Glutamatergic neuron (in vitro differentiated cells): ENCODE results near the gene RBM44. TPM values are rescaled to one million over a fixed set of nuclear protein-coding genes. Genes with fewer than 3 reads are reported as not detected.
"Not testable (repeated sequence)": the region's sequence is repeated elsewhere in the genome, so short reads cannot be mapped to it uniquely, and the experiment has no call there.

Experiments
- DNase-seq: peaks from one replicate; pipeline ENCODE4 v3.0.0; 2022
- H3K27ac Mint-ChIP-seq: one replicate; pipeline ENCODE4 v1.8.0; 2020; ENCODE audit warnings: mild to moderate bottlenecking, mixed read lengths, inconsistent platforms; ENCODE audit not compliant: unreplicated experiment
- H3K27me3 Mint-ChIP-seq: one replicate; pipeline ENCODE4 v1.8.0; 2020; ENCODE audit warnings: mild to moderate bottlenecking, moderate library complexity, mixed read lengths, inconsistent platforms; ENCODE audit not compliant: unreplicated experiment
- H3K36me3 Mint-ChIP-seq: one replicate; pipeline ENCODE4 v1.8.0; 2020; ENCODE audit warnings: mild to moderate bottlenecking, mixed read lengths, inconsistent platforms; ENCODE audit not compliant: unreplicated experiment
- H3K4me1 Mint-ChIP-seq: one replicate; pipeline ENCODE4 v1.8.0; 2020; ENCODE audit warnings: mild to moderate bottlenecking, low read depth, mixed read lengths, inconsistent platforms; ENCODE audit not compliant: unreplicated experiment
- H3K4me3 Mint-ChIP-seq: one replicate; pipeline ENCODE4 v1.8.0; 2020; ENCODE audit warnings: mild to moderate bottlenecking, mixed read lengths, inconsistent platforms; ENCODE audit not compliant: unreplicated experiment
- H3K9me3 Mint-ChIP-seq: one replicate; pipeline ENCODE4 v1.8.0; 2020; ENCODE audit warnings: mild to moderate bottlenecking, moderate library complexity, mixed read lengths, inconsistent platforms; ENCODE audit not compliant: unreplicated experiment
- total RNA-seq: library from RNA; stranded (reverse); fragmentation: NEBNext Ultra II Directional; extraction: Animal tissue kit (Norgen Biotek cat#: 25700); gene quantifications from one replicate; pipeline ENCODE4 v1.2.1, GENCODE V29; 2021; ENCODE audit not compliant: unreplicated experiment
- TF ChIP-seq, protein P1 (sequence below): fragments of 200-600 bp; sonication (generic); IDR thresholded peaks from one replicate; pipeline ENCODE4 v1.5.0; 2021; ENCODE audit not compliant: partially characterized antibody, unreplicated experiment

RBM44 gene
- total RNA-seq, 1 donor from 2014 or later = 1.3 TPM

GRCh38 chr2:237864940-237865622 is 66.5 kb downstream of the RBM44 start:
- peaks cover 14% of the 10 kb centered on the region for H3K4me1 Mint-ChIP-seq
- DNase-seq = no peak
- TF ChIP-seq, protein P1, sequence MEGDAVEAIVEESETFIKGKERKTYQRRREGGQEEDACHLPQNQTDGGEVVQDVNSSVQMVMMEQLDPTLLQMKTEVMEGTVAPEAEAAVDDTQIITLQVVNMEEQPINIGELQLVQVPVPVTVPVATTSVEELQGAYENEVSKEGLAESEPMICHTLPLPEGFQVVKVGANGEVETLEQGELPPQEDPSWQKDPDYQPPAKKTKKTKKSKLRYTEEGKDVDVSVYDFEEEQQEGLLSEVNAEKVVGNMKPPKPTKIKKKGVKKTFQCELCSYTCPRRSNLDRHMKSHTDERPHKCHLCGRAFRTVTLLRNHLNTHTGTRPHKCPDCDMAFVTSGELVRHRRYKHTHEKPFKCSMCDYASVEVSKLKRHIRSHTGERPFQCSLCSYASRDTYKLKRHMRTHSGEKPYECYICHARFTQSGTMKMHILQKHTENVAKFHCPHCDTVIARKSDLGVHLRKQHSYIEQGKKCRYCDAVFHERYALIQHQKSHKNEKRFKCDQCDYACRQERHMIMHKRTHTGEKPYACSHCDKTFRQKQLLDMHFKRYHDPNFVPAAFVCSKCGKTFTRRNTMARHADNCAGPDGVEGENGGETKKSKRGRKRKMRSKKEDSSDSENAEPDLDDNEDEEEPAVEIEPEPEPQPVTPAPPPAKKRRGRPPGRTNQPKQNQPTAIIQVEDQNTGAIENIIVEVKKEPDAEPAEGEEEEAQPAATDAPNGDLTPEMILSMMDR = no peak
- no peak overlapping the region for H3K4me3 Mint-ChIP-seq
- peaks cover 5% of the 10 kb centered on the region for H3K27me3 Mint-ChIP-seq
- H3K27ac Mint-ChIP-seq = no peak overlapping the region
- peaks cover 9% of the 10 kb centered on the region for H3K36me3 Mint-ChIP-seq
- peaks cover 7% of the 10 kb centered on the region for H3K9me3 Mint-ChIP-seq

GRCh38 chr2:237865623-237866041 is 67.1 kb downstream of the RBM44 start:
- H3K4me1 Mint-ChIP-seq = peaks cover 11% of the 10 kb centered on the region
- peaks cover 6% of the 10 kb centered on the region for H3K27me3 Mint-ChIP-seq
- no peak overlapping the region for H3K4me3 Mint-ChIP-seq
- H3K9me3 Mint-ChIP-seq = peaks cover 5% of the 10 kb centered on the region
- peaks cover 9% of the 10 kb centered on the region for H3K36me3 Mint-ChIP-seq
- DNase-seq = no peak
- TF ChIP-seq, protein P1 = no peak
- no peak overlapping the region for H3K27ac Mint-ChIP-seq

- Mint-ChIP-seq H3K4me3 (no peak overlapping the region), H3K27ac (no peak overlapping the region), H3K36me3 (peaks cover 9% of the 10 kb centered on the region), H3K4me1 (peaks cover 12% of the 10 kb centered on the region), H3K27me3 (peaks cover 7% of the 10 kb centered on the region), H3K9me3 (peaks cover 5% of the 10 kb centered on the region)
- no peak for DNase-seq
- TF ChIP-seq, protein P1 = no peak
These were observed 67.6 kb downstream of the RBM44 start for GRCh38 chr2:237866101-237866621.

- Mint-ChIP-seq H3K9me3 (peaks cover 8% of the 10 kb centered on the region), H3K27me3 (peaks cover 7% of the 10 kb centered on the region), H3K4me1 (peaks cover 16% of the 10 kb centered on the region), H3K36me3 (peaks cover 9% of the 10 kb centered on the region), H3K27ac (no peak overlapping the region), H3K4me3 (no peak overlapping the region)
- DNase-seq = no peak
- TF ChIP-seq, protein P1 = no peak
These were observed 68.9 kb downstream of the RBM44 start for GRCh38 chr2:237867465-237867864.

- H3K4me3 Mint-ChIP-seq, DNase-seq, H3K9me3 Mint-ChIP-seq, H3K27me3 Mint-ChIP-seq, H3K27ac Mint-ChIP-seq, H3K36me3 Mint-ChIP-seq: not testable (repeated sequence)
- peaks cover 16% of the 10 kb centered on the region for H3K4me1 Mint-ChIP-seq
These were observed 69.5 kb downstream of the RBM44 start for GRCh38 chr2:237868074-237868473.
